ENCODE measurements around the gene CDA.

CDA gene

DNA sequence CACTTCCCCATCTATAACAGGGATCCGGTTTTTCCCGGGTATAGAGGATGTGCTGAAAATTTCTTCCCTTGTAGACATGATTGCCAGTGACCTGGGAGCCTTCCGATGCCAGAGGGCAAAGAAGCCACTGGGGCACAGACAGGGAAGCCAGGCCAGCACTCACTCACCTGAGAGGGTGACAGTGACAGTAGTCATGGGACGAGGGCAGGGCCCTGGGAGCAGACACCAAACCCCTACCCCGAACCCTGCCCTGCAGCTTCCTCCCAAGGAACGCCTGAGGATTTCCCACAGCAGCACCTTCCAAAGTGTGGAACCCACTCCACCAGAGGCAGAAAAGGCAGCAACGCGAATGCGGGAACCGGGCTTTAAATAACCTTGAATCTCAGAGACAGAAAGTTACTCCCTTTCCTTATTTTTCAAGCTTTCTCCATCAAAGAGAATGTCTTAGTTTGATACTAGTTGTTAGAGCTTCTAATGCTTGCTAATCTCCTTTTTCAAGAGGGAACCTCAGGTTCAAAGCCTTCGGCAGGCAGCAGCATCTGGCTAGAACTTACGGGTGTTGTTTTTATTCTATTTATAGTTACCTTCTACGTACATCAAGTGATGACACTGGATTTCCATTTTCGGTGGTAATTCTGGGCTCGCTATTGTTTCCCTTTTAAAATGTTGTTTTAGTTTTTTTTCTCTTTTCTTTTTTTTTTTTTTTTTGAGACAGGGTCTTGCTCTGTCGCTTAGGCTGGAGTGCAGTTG lies 69.4 kb downstream of the CDA start:
- no peak for DNase-seq

GRCh38 chr1:20660363-20660762 lies 71.5 kb downstream of the CDA start:
- DNase-seq: no peak

GRCh38 chr1:20660847-20661206 lies 71.9 kb downstream of the CDA start:
- DNase-seq: no peak

DNA sequence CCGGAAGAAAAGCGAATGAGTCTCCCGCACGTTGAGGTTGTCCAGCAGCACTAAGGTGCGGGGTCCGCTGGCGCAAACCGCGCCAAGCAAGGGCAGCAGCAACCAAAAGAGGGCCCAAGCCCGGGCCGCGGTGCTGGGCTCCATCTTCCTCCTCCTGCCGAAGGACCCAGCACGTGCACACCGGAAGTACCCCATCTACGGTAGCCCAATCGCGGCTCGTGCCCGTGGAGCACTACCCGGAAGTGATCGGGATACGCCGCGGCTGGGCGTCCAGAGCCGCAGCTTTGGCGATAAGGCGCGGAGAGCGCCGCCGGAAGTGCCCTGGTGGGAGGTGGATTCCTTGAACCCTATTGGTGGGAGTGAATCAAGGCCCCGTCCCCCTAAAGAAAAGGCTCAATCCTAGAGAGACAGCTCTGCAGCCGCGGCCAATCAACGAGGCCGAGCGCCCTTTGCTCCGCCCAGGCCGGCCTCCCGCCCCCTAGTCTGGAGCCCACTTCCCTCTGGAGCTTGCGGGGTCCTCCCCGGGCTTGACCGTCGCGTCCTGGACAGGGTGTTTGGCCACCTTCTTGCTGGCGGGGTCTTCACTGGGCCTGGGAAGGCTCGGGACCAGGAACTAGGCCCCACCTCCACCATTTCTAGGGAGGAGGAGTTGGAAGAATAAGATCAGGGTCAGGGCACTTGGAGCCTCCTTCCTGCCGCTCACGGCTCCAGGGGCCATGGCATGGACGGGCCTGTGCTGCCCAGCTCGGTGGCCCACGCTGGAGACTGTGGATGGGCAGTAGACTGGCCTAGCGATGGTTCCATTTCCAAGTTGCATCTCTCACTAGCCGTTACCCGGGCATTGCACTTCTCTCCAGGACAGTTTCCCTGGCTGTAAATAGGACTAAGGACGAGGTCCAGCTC lies 72.6 kb downstream of the CDA start, which contains the start of gene DDOST:
Gene DDOST, minus strand, starts transcription at position 163 of the 903 bp plus-strand sequence. Its CDS starts 19 bp downstream, at position 144.
- peak; percentile 96 for DNase-seq

DNA sequence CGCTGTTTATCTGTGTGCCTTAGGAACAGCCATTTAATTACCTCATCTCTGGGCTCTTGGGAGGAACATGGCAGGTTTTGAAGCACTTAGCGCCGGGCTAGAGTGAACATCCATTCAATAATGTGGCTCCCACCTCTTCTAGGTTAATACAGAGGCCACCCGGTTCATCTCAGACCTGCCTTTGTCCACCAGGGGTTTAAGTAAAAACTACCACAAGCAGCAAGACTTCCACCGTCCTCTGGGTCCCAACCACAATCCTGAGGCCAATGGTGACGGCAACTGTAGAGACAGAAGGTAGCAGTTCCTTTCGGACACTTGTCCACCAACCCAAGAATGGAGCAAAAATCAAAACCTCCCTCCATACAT lies 73.2 kb downstream of the CDA start:
- no peak for DNase-seq

- no peak for DNase-seq
Measured at GRCh38 chr1:20663365-20663764, 74.5 kb downstream of the CDA start.

GRCh38 chr1:20663969-20664715 lies 75.2 kb downstream of the CDA start:
- DNase-seq: no peak

- DNase-seq: no peak
Measured at GRCh38 chr1:20665726-20666125, 76.8 kb downstream of the CDA start.

DNA sequence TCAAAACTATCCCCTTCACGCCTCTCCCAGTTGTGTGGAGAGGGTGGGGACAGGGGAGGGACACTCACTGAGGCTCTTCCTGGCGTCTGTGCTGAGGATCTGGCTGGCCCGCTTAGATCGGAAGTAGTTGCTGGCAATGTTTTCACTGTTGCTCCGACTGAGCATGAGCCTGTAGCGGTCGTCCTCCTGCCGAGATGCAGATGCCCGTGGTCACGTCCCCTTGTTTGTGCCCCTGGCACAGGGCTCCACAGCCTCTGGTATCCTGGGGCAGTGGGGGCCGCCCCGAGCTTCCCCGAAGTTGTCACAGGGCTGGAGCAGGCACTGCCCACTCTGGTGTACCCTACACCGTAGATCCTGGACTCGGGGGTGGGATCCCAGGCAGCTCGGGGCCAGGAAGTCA lies 77.2 kb downstream of the CDA start:
- DNase-seq: no peak

DNA sequence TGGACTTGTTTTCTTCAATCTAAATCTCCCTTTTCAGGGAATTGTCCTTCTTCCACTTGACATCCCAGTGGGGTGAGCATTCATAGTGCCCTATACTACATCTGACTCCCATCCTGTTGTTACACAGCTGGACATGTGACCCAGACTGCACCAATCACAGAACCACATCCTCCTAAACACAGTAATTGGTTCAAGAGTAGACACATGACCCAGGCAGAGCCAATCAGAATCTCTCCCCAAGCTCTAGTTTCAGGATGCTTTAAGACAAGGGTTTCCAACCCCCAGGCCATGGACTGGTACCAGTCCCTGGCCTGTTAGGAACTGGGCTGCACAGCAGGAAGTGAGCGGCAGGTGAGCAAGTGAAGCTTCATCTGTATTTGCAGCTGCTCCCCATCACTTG lies 77.9 kb downstream of the CDA start:
- no peak for DNase-seq
